H1 (cell line): ENCODE measurements around the gene RFX1. TPM values are rescaled to one million over a fixed set of nuclear protein-coding genes. Genes with fewer than 3 reads are reported as not detected.

Experiments
- BCL11A ChIP-seq, 2 experiments: IDR thresholded peaks; one replicate each; pipeline ENCODE4 v1.6.1; 2011; ENCODE audit warnings: low read depth in 2 of 2, low read length in 2 of 2, mild to moderate bottlenecking in 2 of 2
- BRCA1 ChIP-seq: IDR thresholded peaks from 2 replicates; pipeline ENCODE4 v1.6.1; 2012; ENCODE audit warnings: low read depth, low read length, improper control_type of control experiment
- EGR1 ChIP-seq: IDR thresholded peaks from 2 replicates; pipeline ENCODE4 v1.6.1; 2011; ENCODE audit warnings: low read depth, low read length, borderline replicate concordance
- NANOG ChIP-seq: IDR thresholded peaks from 2 replicates; pipeline ENCODE4 v1.6.1; 2011; ENCODE audit warnings: low read length, low read depth, mild to moderate bottlenecking, inconsistent platforms; ENCODE audit not compliant: insufficient read depth, poor library complexity, severe bottlenecking
- POU5F1 ChIP-seq: IDR thresholded peaks from 2 replicates; pipeline ENCODE4 v1.6.1; 2011; ENCODE audit warnings: low read depth, mild to moderate bottlenecking, low read length, moderate library complexity
- SP1 ChIP-seq: IDR thresholded peaks from 2 replicates; pipeline ENCODE4 v1.6.1; 2011; ENCODE audit warnings: low read depth, low read length
- TAF7 ChIP-seq: optimal IDR thresholded peaks from 2 replicates; pipeline ENCODE3; 2011; ENCODE audit warnings: low read depth, mild to moderate bottlenecking, inconsistent platforms, low read length, moderate library complexity, borderline replicate concordance
- polyA plus RNA-seq, 7 experiments: library from polyadenylated mRNA; depleted of rRNA in 3 of 7; stranded (reverse) in 5 of 7; unstranded in 2 of 7; fragments of >200 nt in 5 of 7; fragments of 200-250 nt in 2 of 7; gene quantifications; 1 replicate in 5 of 7; 2 replicates in 1 of 7; 4 replicates in 1 of 7; pipeline versions ENCODE4 v1.2.1 to v1.2.3, GENCODE V29; 2011 to 2013; ENCODE audit warnings: missing spikeins in 2 of 7, mixed read lengths in 2 of 7
- total RNA-seq: library from RNA; stranded (reverse); fragmentation: NEBNext Ultra II Directional; extraction: Animal tissue kit (Norgen Biotek cat#: 25700); gene quantifications from 2 replicates; pipeline ENCODE4 v1.2.1, GENCODE V29; 2021

RFX1 gene
- total and polyA plus RNA-seq, 2 of the 8 experiments (the other 6 are each of a cell fraction or from before 2014, with no cell fraction given): 4.9 to 17.0 TPM

DNA sequence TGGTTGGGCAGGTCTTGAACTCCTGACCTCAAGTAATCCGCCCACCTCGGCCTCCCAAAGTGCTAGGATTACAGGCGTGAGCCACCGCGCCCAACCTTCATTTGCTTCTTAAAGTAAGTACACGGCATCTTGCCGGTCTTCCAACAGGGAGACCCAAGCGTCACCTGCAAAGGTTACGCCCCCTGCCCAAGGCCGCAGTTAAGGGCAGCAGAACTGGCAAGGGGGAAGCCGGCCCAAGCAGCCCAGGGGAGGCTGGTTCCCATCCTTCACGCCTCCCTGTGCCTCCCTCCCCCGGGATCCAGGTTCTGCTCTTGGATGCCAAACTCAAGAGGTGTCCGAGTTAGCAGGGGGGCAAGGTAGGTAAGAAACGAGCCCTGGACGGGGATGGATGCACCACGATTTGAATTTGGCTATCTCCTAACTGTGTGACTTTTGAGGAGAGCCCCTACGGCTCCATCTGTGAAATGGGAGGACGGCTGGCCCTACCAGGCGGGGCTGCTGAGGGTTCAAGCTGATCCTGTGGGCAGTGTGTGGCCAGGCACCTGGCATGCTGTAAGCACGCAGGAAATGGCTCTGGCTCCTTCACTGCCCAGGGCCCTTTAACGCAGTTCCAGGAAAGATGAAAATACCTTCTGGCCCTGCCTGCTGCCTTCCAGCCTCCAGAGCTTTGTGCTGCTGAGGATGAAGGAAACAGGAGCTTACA is 9.0 kb downstream of the RFX1 start (continued):
- TF ChIP-seq TAF7 (no peak), BRCA1 (no peak), BCL11A (IDR thresholded peaks at IDR 0.05; ENCODE audit: low read depth in 2 of 2, low read length in 2 of 2) (no peak), SP1 (no peak), NANOG (no peak), POU5F1 (no peak), EGR1 (no peak)
